ENCODE measurements around the gene PACRG. TPM values are rescaled to one million over a fixed set of nuclear protein-coding genes. Genes with fewer than 3 reads are reported as not detected.

PACRG gene
- total RNA-seq, 2 experiments from 2014 or later = 0.66 to 0.81 TPM

GRCh38 chr6:162998777-162999176, 271.0 kb downstream of the PACRG start:
- Mint-ChIP-seq H3K27me3 (no peaks in the 10 kb centered on the region), H3K27ac (no peak overlapping the region)

DNA sequence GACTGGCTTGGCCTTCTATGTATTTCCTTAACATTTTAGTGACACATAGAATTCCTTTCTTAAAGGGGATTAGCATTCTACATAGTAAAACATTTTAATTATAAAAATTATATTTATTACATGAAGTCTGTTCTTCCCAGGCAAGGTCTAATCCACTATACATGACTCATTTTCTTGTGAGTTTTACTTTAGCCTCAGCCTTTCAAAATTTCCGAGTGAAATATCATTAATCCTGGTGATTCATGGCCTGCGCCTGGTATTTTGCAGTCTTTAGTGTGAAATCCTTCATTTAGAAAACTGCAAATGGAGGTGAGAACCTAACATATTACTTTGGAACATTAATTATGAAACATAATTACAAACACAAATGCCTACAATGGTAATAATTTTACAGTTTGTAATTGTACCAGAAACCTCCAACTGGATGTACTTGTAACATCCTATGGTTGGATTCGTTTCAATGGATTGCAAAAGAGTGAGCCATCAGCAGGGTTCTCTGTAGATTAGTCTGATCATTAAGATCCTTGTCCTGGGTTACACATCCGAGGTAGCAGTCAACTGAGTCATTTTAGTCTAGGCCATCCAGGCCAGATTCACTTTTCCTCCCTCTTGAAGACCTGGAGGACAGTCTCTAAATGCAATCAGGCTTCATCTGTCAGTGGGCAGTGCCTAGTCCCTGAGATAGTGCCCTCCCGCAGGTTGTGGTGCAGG, 272.0 kb downstream of the PACRG start:
- no peak for TF ChIP-seq CTCF (IDR thresholded peaks at IDR 0.05)
- H3K4me1 Mint-ChIP-seq (ENCODE audit: low read depth) = no peaks in the 10 kb centered on the region
- Histone ChIP-seq H3K4me3 (ENCODE audit: low read length) (no peak overlapping the region), H3K9me3 (ENCODE audit: control insufficient read depth in 1 of 2, insufficient read depth in 1 of 2, low read length in 2 of 2) (peaks cover 4% of the 10 kb centered on the region in 2 experiments), H3K36me3 (ENCODE audit: insufficient read depth, low read length) (no peaks in the 10 kb centered on the region), H3K27ac (ENCODE audit: low read depth in 1 of 2, low read length in 2 of 2) (no peak overlapping the region), H3K4me1 (ENCODE audit: insufficient read depth, low read length) (no peaks in the 10 kb centered on the region), H3K27me3 (ENCODE audit: control insufficient read depth in 1 of 2, insufficient read depth in 2 of 2, low read length in 2 of 2) (no peaks in the 10 kb centered on the region)
- no peak overlapping the region for H3K27ac Mint-ChIP-seq
- H3K4me3 Mint-ChIP-seq = no peak overlapping the region
- ATAC-seq (ENCODE audit: poor library complexity) (no peak), DNase-seq (no peak)
- POLR2A ChIA-PET = no interaction called here
- H3K9me3 Mint-ChIP-seq = peaks cover 10% of the 10 kb centered on the region
- CTCF ChIA-PET = no interaction called here
- no peaks in the 10 kb centered on the region for H3K27me3 Mint-ChIP-seq
- H3K36me3 Mint-ChIP-seq (ENCODE audit: low read depth) = no peaks in the 10 kb centered on the region
- intact Hi-C loops (cut with DNase I, micrococcal nuclease) = no loop called here

More at GRCh38 chr6:162998777-162999176, 271.0 kb downstream of the PACRG start:
- H3K4me1 ChIP-seq (ENCODE audit: insufficient read depth, low read length) = no peaks in the 10 kb centered on the region
- Mint-ChIP-seq H3K4me3 (no peak overlapping the region), H3K4me1 (ENCODE audit: low read depth) (no peaks in the 10 kb centered on the region), H3K9me3 (peaks cover 10% of the 10 kb centered on the region), H3K36me3 (ENCODE audit: low read depth) (no peaks in the 10 kb centered on the region)
- intact Hi-C loops (cut with DNase I, micrococcal nuclease) = no loop called here
- DNase-seq (no peak), ATAC-seq (ENCODE audit: poor library complexity) (no peak)
- CTCF ChIA-PET = no interaction called here
- no peak overlapping the region for H3K4me3 ChIP-seq (ENCODE audit: low read length)
- H3K9me3 ChIP-seq (ENCODE audit: control insufficient read depth in 1 of 2, insufficient read depth in 1 of 2, low read length in 2 of 2) = peaks cover 4% of the 10 kb centered on the region in 2 experiments
- H3K36me3 ChIP-seq (ENCODE audit: insufficient read depth, low read length) = no peaks in the 10 kb centered on the region
- no peaks in the 10 kb centered on the region for H3K27me3 ChIP-seq (ENCODE audit: control insufficient read depth in 1 of 2, insufficient read depth in 2 of 2, low read length in 2 of 2)
- TF ChIP-seq CTCF (IDR thresholded peaks at IDR 0.05) = no peak
- POLR2A ChIA-PET = no interaction called here
- no peak overlapping the region for H3K27ac ChIP-seq (ENCODE audit: low read depth in 1 of 2, low read length in 2 of 2)

GRCh38 chr6:163001330-163001729, 273.6 kb downstream of the PACRG start:
- Mint-ChIP-seq H3K4me1 (ENCODE audit: low read depth) (no peaks in the 10 kb centered on the region), H3K36me3 (ENCODE audit: low read depth) (no peaks in the 10 kb centered on the region), H3K4me3 (no peak overlapping the region), H3K27me3 (no peaks in the 10 kb centered on the region), H3K27ac (no peak overlapping the region), H3K9me3 (peaks cover 6% of the 10 kb centered on the region)
- H3K4me1 ChIP-seq (ENCODE audit: insufficient read depth, low read length) = no peaks in the 10 kb centered on the region
- H3K27me3 ChIP-seq (ENCODE audit: control insufficient read depth in 1 of 2, insufficient read depth in 2 of 2, low read length in 2 of 2) = no peaks in the 10 kb centered on the region
- ATAC-seq (ENCODE audit: poor library complexity) (no peak), DNase-seq (no peak)
- H3K9me3 ChIP-seq (ENCODE audit: control insufficient read depth in 1 of 2, insufficient read depth in 1 of 2, low read length in 2 of 2) = peaks cover 4% of the 10 kb centered on the region in 2 experiments
- POLR2A ChIA-PET = no interaction called here
- H3K36me3 ChIP-seq (ENCODE audit: insufficient read depth, low read length) = no peaks in the 10 kb centered on the region
- intact Hi-C loops (cut with DNase I, micrococcal nuclease) = no loop called here
- CTCF ChIA-PET = no interaction called here
- no peak overlapping the region for H3K4me3 ChIP-seq (ENCODE audit: low read length)
- H3K27ac ChIP-seq (ENCODE audit: low read depth in 1 of 2, low read length in 2 of 2) = no peak overlapping the region
- TF ChIP-seq CTCF (IDR thresholded peaks at IDR 0.05) = no peak
